ENCODE results near the gene RNF44. TPM values are rescaled to one million over a fixed set of nuclear protein-coding genes. Genes with fewer than 3 reads are reported as not detected.

RNF44 gene
- total and polyA plus RNA-seq, 2 of the 4 experiments (the other 2 are of a cell fraction) = 0.54 to 12.4 TPM

DNA sequence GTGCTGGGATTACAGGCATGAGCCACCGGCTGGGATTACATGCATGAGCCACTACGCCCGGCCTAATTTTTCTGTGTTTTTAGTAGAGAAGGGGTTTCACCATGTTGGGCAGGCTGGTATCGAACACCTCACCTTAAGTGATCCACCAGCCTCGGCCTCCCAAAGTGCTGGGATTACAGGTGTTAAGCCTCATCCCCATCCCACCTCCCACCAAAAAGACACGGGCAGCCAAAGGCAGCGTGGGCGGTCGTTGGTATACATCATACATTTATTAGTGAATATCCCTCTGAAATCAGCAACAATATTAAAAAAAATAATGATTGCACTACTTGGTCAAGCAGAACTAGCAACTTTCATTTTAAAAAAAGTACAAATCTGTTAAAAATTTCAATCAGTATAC lies 10.7 kb downstream of the RNF44 start (continued):
- TF ChIP-seq, protein P1, sequence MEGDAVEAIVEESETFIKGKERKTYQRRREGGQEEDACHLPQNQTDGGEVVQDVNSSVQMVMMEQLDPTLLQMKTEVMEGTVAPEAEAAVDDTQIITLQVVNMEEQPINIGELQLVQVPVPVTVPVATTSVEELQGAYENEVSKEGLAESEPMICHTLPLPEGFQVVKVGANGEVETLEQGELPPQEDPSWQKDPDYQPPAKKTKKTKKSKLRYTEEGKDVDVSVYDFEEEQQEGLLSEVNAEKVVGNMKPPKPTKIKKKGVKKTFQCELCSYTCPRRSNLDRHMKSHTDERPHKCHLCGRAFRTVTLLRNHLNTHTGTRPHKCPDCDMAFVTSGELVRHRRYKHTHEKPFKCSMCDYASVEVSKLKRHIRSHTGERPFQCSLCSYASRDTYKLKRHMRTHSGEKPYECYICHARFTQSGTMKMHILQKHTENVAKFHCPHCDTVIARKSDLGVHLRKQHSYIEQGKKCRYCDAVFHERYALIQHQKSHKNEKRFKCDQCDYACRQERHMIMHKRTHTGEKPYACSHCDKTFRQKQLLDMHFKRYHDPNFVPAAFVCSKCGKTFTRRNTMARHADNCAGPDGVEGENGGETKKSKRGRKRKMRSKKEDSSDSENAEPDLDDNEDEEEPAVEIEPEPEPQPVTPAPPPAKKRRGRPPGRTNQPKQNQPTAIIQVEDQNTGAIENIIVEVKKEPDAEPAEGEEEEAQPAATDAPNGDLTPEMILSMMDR (conservative IDR thresholded peaks at IDR 0.05; ENCODE audit: low read depth, low read length) = no peak
- TF ChIP-seq MAZ (IDR thresholded peaks at IDR 0.05; ENCODE audit: borderline replicate concordance, low read depth, low read length) (no peak), RCOR1 (IDR thresholded peaks at IDR 0.05; ENCODE audit: insufficient replicate concordance, low read length) (no peak), RAD21 (IDR thresholded peaks at IDR 0.05; ENCODE audit: low read length) (no peak)

DNA sequence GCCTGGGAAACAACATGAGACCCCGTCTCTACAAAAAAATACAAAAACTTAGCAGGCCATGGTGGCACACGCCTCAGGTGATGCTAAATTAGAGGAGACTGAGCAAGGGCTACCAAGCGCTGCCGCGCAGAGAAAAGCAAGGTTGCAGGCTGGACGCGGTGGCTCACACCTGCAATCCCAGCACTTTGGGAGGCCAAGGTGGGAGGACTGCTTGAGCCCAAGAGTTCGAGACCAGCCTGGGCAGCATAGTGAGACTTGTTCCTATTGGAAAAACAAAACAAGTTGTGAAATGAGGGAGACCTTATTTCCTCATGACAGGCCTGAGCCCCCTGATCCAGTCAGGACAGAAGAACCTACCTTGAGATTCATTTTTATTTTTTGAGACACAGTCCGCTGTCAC lies 11.5 kb downstream of the RNF44 start:
- ChIA-PET CTCF (no interaction called here), POLR2A (ENCODE audit: unreplicated experiment) (no interaction called here)
- ATAC-seq (ENCODE audit: low read depth) (no peak), DNase-seq (no peak)
- dilution Hi-C loops (cut with HindIII; ENCODE audit: low sequenced_read_pairs, unreplicated experiment) = no loop called here
- Histone ChIP-seq H3K9me1 (ENCODE audit: insufficient read depth, low read length) (no peaks in the 10 kb centered on the region), H3K4me1 (ENCODE audit: control insufficient read depth, insufficient read depth, low read length) (no peaks in the 10 kb centered on the region), H3K18ac (ENCODE audit: low read depth, low read length) (no peak overlapping the region), H3K36me3 (ENCODE audit: control insufficient read depth, insufficient read depth, low read length) (peaks cover 33% of the 10 kb centered on the region), H2AFZ (replicated peaks; ENCODE audit: low read length, poor library complexity) (no peak overlapping the region), H3K9me3 (ENCODE audit: control insufficient read depth, insufficient read depth, low read length) (no peaks in the 10 kb centered on the region), H3K23ac (ENCODE audit: low read depth, low read length) (no peak overlapping the region), H2BK20ac (ENCODE audit: low read depth, low read length) (no peak overlapping the region), H3K4me3 (ENCODE audit: insufficient read depth, low read depth, low read length) (no peak overlapping the region), H3K4me2 (ENCODE audit: low read depth, low read length) (no peak overlapping the region), H2AK9ac (replicated peaks; ENCODE audit: low read depth, low read length, poor library complexity) (no peak overlapping the region), H2BK5ac (ENCODE audit: low read depth, low read length, poor library complexity, severe bottlenecking) (no peak overlapping the region), H3K27me3 (ENCODE audit: control insufficient read depth, insufficient read depth, low read length) (no peaks in the 10 kb centered on the region), H4K20me1 (ENCODE audit: insufficient read depth, low read length) (no peaks in the 10 kb centered on the region), H4K91ac (ENCODE audit: insufficient read depth, low read depth, low read length) (no peak overlapping the region), H4K8ac (ENCODE audit: low read depth in 2 of 2, low read length in 2 of 2) (no peak overlapping the region), H3K9ac (ENCODE audit: low read depth, low read length) (no peak overlapping the region), H2AK5ac (ENCODE audit: low read depth, low read length) (no peak overlapping the region), H3K56ac (ENCODE audit: extremely low read depth, insufficient read depth, low read length) (no peak overlapping the region), H3K4ac (ENCODE audit: low read depth, low read length) (no peak overlapping the region), H3K27ac (ENCODE audit: insufficient read depth, low read length) (no peak overlapping the region), H4K5ac (ENCODE audit: low read depth, low read length) (no peak overlapping the region), H3K14ac (replicated peaks; ENCODE audit: low read depth, low read length) (no peak overlapping the region), H2BK15ac (ENCODE audit: low read depth, low read length) (no peak overlapping the region), H2BK120ac (ENCODE audit: low read depth, low read length) (no peak overlapping the region), H3K79me1 (ENCODE audit: low read depth in 1 of 2, low read length in 2 of 2) (no peaks in the 10 kb centered on the region)
- intact Hi-C loops (cut with micrococcal nuclease) = no loop called here
- BruUV-seq (replicated peaks) = no TSS peak
- in situ Hi-C loops (cut with MboI; ENCODE audit: low sequenced_read_pairs) = no loop called here
- 100% methylated on average over 3 of the region's 9 CpGs; no CpG with 5 or more reads in 1 of the 2 experiments for WGBS, 2 experiments (ENCODE audit: extremely low coverage in 2 of 2, insufficient read length in 1 of 2)
- TF ChIP-seq MAZ (IDR thresholded peaks at IDR 0.05; ENCODE audit: borderline replicate concordance, low read depth, low read length) = no peak
- TF ChIP-seq, protein P1 (conservative IDR thresholded peaks at IDR 0.05; ENCODE audit: low read depth, low read length) = no peak
- TF ChIP-seq USF2 (IDR thresholded peaks at IDR 0.05; ENCODE audit: low read depth, low read length) = no peak
- no peak for TF ChIP-seq POLR2A (IDR thresholded peaks at IDR 0.05; ENCODE audit: low read depth, low read length)
- no peak for TF ChIP-seq MXI1 (IDR thresholded peaks at IDR 0.05; ENCODE audit: borderline replicate concordance, low read depth, low read length)
- TF ChIP-seq FOS (IDR thresholded peaks at IDR 0.05; ENCODE audit: low read depth, low read length) = no peak
- no peak for TF ChIP-seq BHLHE40 (IDR thresholded peaks at IDR 0.05; ENCODE audit: low read depth, low read length)
- TF ChIP-seq RAD21 (IDR thresholded peaks at IDR 0.05; ENCODE audit: low read length) = no peak
- TF ChIP-seq ELK1 (IDR thresholded peaks at IDR 0.05; ENCODE audit: borderline replicate concordance, low read depth, low read length) = no peak
- TF ChIP-seq NFE2L2 (IDR thresholded peaks at IDR 0.05; ENCODE audit: low read depth, low read length) = no peak

All from IMR-90 (cell line).